ENCODE measurements around the gene RAB8B. TPM values are rescaled to one million over a fixed set of nuclear protein-coding genes. Genes with fewer than 3 reads are reported as not detected.

The RAB8B gene
- total and polyA plus RNA-seq, 9 of the 15 experiments (the other 6 are each of a cell fraction or from before 2014, with no cell fraction given), result 7.8 to 32.1 (median 24.2) TPM

DNA sequence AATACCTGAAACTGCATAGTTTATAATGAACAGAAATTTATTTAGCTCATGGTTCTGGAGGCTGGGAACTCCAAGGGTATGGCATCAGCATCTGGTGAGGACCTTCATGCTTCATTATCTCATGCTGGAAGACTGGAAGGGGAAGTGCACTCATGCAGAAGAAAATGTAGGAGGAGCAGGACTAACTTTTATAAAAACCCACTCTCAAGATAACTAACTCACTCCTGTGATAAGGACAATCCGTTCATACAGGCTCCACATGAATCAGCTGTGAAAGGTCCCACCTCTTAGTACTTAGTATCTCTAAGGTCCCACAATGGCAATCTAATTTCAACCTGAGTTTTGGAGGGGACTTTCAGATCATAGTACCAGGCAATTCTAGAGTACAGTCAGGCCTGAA, 54.4 kb downstream of the RAB8B start (continued):
- TF ChIP-seq GMEB1 (CRISPR knock-in tag; IDR thresholded peaks at IDR 0.05), result no peak
- no peak for TF ChIP-seq NFYB (IDR thresholded peaks at IDR 0.05; ENCODE audit: extremely low read depth, insufficient read length)
- TF ChIP-seq ARID1B (IDR thresholded peaks at IDR 0.05), result peak; percentile 50
- no peak for TF ChIP-seq ZNF518B (CRISPR knock-in tag; IDR thresholded peaks at IDR 0.05)
- TF ChIP-seq NCOR1 (IDR thresholded peaks at IDR 0.05), result no peak
- no peak for TF ChIP-seq ZNF121 (CRISPR knock-in tag; conservative IDR thresholded peaks at IDR 0.05)
- TF ChIP-seq KDM2B (CRISPR knock-in tag; IDR thresholded peaks at IDR 0.05), result no peak
- TF ChIP-seq GTF2B (IDR thresholded peaks at IDR 0.05; ENCODE audit: extremely low read depth, insufficient read length), result no peak
- no peak for TF ChIP-seq E2F8 (IDR thresholded peaks at IDR 0.05; ENCODE audit: low read depth, partially characterized antibody)
- no peak for TF ChIP-seq RHOXF2B (CRISPR knock-in tag; conservative IDR thresholded peaks at IDR 0.05)
- no peak for TF ChIP-seq THAP7 (CRISPR knock-in tag; IDR thresholded peaks at IDR 0.05)
- TF ChIP-seq, protein P1, sequence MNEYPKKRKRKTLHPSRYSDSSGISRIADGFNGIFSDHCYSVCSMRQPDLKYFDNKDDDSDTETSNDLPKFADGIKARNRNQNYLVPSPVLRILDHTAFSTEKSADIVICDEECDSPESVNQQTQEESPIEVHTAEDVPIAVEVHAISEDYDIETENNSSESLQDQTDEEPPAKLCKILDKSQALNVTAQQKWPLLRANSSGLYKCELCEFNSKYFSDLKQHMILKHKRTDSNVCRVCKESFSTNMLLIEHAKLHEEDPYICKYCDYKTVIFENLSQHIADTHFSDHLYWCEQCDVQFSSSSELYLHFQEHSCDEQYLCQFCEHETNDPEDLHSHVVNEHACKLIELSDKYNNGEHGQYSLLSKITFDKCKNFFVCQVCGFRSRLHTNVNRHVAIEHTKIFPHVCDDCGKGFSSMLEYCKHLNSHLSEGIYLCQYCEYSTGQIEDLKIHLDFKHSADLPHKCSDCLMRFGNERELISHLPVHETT (CRISPR knock-in tag; conservative IDR thresholded peaks at IDR 0.05 in 1 of 2, IDR thresholded peaks at IDR 0.05 in 1 of 2), result no peak
- no peak for TF ChIP-seq CREB5 (CRISPR knock-in tag; IDR thresholded peaks at IDR 0.05)
- no peak for TF ChIP-seq MCM7 (IDR thresholded peaks at IDR 0.05)
- no peak for TF ChIP-seq CXXC5 (CRISPR knock-in tag; IDR thresholded peaks at IDR 0.05)
- no peak for TF ChIP-seq MED1 (CRISPR knock-in tag; IDR thresholded peaks at IDR 0.05; ENCODE audit: borderline replicate concordance)
